Bronchial epithelial cell (primary cell): ENCODE results near the gene SOHLH1. TPM values are rescaled to one million over a fixed set of nuclear protein-coding genes. Genes with fewer than 3 reads are reported as not detected.

Source experiments
- DNase-seq: peaks from one replicate; pipeline ENCODE4 v3.0.0-alpha.2; 2010; ENCODE audit warnings: low read depth
- FAIRE-seq: peaks from 2 replicates; lab custom pipeline; 2011; peaks lifted over from hg19 to GRCh38; lab: Jason Lieb, UNC
- H3K27me3 ChIP-seq: 2 replicates; pipeline ENCODE4 v1.5.1; 2011; ENCODE audit warnings: low read length; ENCODE audit not compliant: control insufficient read depth, insufficient read depth
- H3K36me3 ChIP-seq: 2 replicates; pipeline ENCODE4 v1.5.1; 2011; ENCODE audit warnings: low read length; ENCODE audit not compliant: control insufficient read depth, insufficient read depth
- H3K4me3 ChIP-seq: 2 replicates; pipeline ENCODE4 v1.5.1; 2011; ENCODE audit warnings: mild to moderate bottlenecking, low read depth, low read length, control low read depth
- CTCF ChIP-seq: IDR thresholded peaks from 2 replicates; pipeline ENCODE4 v1.5.1; 2011; ENCODE audit warnings: mild to moderate bottlenecking, moderate library complexity, low read length, control low read depth, inconsistent platforms; ENCODE audit not compliant: insufficient read depth, severe bottlenecking
- total RNA-seq: library from RNA; depleted of rRNA; stranded (reverse); fragments of >200 nt; gene quantifications from 2 replicates; pipeline ENCODE4 v1.2.1, GENCODE V29; 2014

The SOHLH1 gene
- total RNA-seq, 1 donor from 2014 or later: not detected

GRCh38 chr9:135655317-135655716 is 44.0 kb downstream of the SOHLH1 start:
- TF ChIP-seq CTCF: no peak
- DNase-seq (no peak), FAIRE-seq (no peak)
- Histone ChIP-seq H3K27me3 (no peaks in the 10 kb centered on the region), H3K4me3 (no peak overlapping the region), H3K36me3 (no peaks in the 10 kb centered on the region)

GRCh38 chr9:135650408-135650807 is 48.9 kb downstream of the SOHLH1 start:
- DNase-seq: no peak
- TF ChIP-seq CTCF: no peak
- H3K4me3 ChIP-seq: no peak overlapping the region
- no peaks in the 10 kb centered on the region for H3K36me3 ChIP-seq
- no peaks in the 10 kb centered on the region for H3K27me3 ChIP-seq
- FAIRE-seq: peak; percentile 76

- DNase-seq (no peak), FAIRE-seq (no peak)
- Histone ChIP-seq H3K36me3 (no peaks in the 10 kb centered on the region), H3K27me3 (no peaks in the 10 kb centered on the region), H3K4me3 (no peak overlapping the region)
- no peak for TF ChIP-seq CTCF
Observed at GRCh38 chr9:135649508-135649907, 49.8 kb downstream of the SOHLH1 start.

- no peaks in the 10 kb centered on the region for H3K36me3 ChIP-seq
- DNase-seq: no peak
- TF ChIP-seq CTCF: no peak
- no peaks in the 10 kb centered on the region for H3K27me3 ChIP-seq
- H3K4me3 ChIP-seq: no peak overlapping the region
- FAIRE-seq: no peak
Observed at GRCh38 chr9:135648494-135649410, 50.5 kb downstream of the SOHLH1 start.

- FAIRE-seq (no peak), DNase-seq (no peak)
- H3K4me3 ChIP-seq: no peak overlapping the region
- no peaks in the 10 kb centered on the region for H3K27me3 ChIP-seq
- TF ChIP-seq CTCF: no peak
- H3K36me3 ChIP-seq: no peaks in the 10 kb centered on the region
Observed at GRCh38 chr9:135647884-135648283, 51.4 kb downstream of the SOHLH1 start.
